H1 (cell line): ENCODE measurements around the gene DDX21. TPM values are rescaled to one million over a fixed set of nuclear protein-coding genes. Genes with fewer than 3 reads are reported as not detected.

Source experiments
- CTCF ChIA-PET: fragments of 300-600 bp; sonication (Branson Sonifier 250); formaldehyde crosslinking; loops from one replicate; lab custom pipeline; 2021; ENCODE audit not compliant: partially characterized antibody; lab: Charles Lee
- POLR2A ChIA-PET: fragments of 300-600 bp; sonication (Branson Sonifier 250); formaldehyde crosslinking; loops from one replicate; lab custom pipeline; 2021; ENCODE audit warnings: inconsistent platforms; ENCODE audit not compliant: partially characterized antibody; lab: Charles Lee
- DNase-seq, 2 experiments: peaks; one replicate each; pipeline versions ENCODE4 v3.0.0 to v3.0.0-alpha.2; 2010 to 2022; ENCODE audit warnings: low spot score in 2 of 2, low read depth in 1 of 2, mixed read lengths in 1 of 2
- FAIRE-seq: peaks from 2 replicates; lab custom pipeline; 2011; peaks lifted over from hg19 to GRCh38; lab: Jason Lieb, UNC
- H2AFZ ChIP-seq: 2 replicates; pipeline ENCODE4 v1.8.1; 2012; ENCODE audit warnings: low read length, inconsistent platforms
- H2AK5ac ChIP-seq: 2 replicates; pipeline ENCODE4 v1.6.1; 2013; ENCODE audit warnings: low read depth, low read length
- H2BK120ac ChIP-seq: replicated peaks from 2 replicates; pipeline ENCODE3; 2013; ENCODE audit warnings: low read depth, low read length, inconsistent platforms
- H2BK12ac ChIP-seq: 2 replicates; pipeline ENCODE4 v1.6.1; 2013; ENCODE audit warnings: low read depth, low read length
- H2BK15ac ChIP-seq: 2 replicates; pipeline ENCODE4 v1.6.1; 2013; ENCODE audit warnings: low read length
- H2BK20ac ChIP-seq: 2 replicates; pipeline ENCODE4 v1.6.1; 2013; ENCODE audit warnings: low read length
- H2BK5ac ChIP-seq: 2 replicates; pipeline ENCODE4 v1.6.1; 2013; ENCODE audit warnings: low read depth, low read length
- H3K14ac ChIP-seq: 2 replicates; pipeline ENCODE4 v1.6.1; 2013; ENCODE audit warnings: inconsistent platforms; ENCODE audit not compliant: insufficient read length
- H3K18ac ChIP-seq: 2 replicates; pipeline ENCODE4 v1.6.1; 2013; ENCODE audit warnings: low read length; ENCODE audit errors: extremely low read depth
- H3K23ac ChIP-seq: 2 replicates; pipeline ENCODE4 v1.6.1; 2013; ENCODE audit warnings: inconsistent platforms; ENCODE audit not compliant: insufficient read length
- H3K23me2 ChIP-seq: 2 replicates; pipeline ENCODE4 v1.6.1; 2013; ENCODE audit warnings: low read depth, low read length
- H3K27ac ChIP-seq: 2 replicates; pipeline ENCODE4 v1.6.1; 2011; ENCODE audit warnings: low read depth, low read length, inconsistent platforms
- H3K27me3 ChIP-seq, 4 experiments: replicated peaks in 1 of 4; 1 replicate in 1 of 4; 2 replicates in 3 of 4; pipeline versions ENCODE4 v1.6.1 to v1.8.1; 2011 to 2013; ENCODE audit warnings: low read length in 3 of 4, mild to moderate bottlenecking in 3 of 4, inconsistent platforms in 2 of 4, mixed read lengths in 2 of 4, moderate library complexity in 1 of 4; ENCODE audit not compliant: control insufficient read depth in 3 of 4, insufficient read depth in 3 of 4; ENCODE audit errors: extremely low read depth in 1 of 4
- H3K36me3 ChIP-seq, 4 experiments: 2 replicates each; pipeline versions ENCODE4 v1.6.1 to v1.8.1; 2011 to 2013; ENCODE audit warnings: mild to moderate bottlenecking in 4 of 4, low read length in 3 of 4, moderate library complexity in 2 of 4, control low read depth in 1 of 4, inconsistent platforms in 1 of 4; ENCODE audit not compliant: insufficient read depth in 4 of 4, control insufficient read depth in 2 of 4
- H3K4ac ChIP-seq: replicated peaks from 2 replicates; pipeline ENCODE3; 2013; ENCODE audit warnings: low read length, low read depth, mixed read lengths, inconsistent platforms; ENCODE audit not compliant: insufficient read length
- H3K4me1 ChIP-seq, 4 experiments: replicated peaks in 1 of 4; 1 replicate in 1 of 4; 2 replicates in 3 of 4; pipeline versions ENCODE4 v1.6.1 to v1.8.1; 2011 to 2013; ENCODE audit warnings: low read length in 3 of 4, inconsistent platforms in 2 of 4, mixed read lengths in 1 of 4; ENCODE audit not compliant: insufficient read depth in 4 of 4, control insufficient read depth in 3 of 4
- H3K4me2 ChIP-seq, 2 experiments: 2 replicates each; pipeline versions ENCODE4 v1.6.1 to v1.8.1; 2011 to 2013; ENCODE audit warnings: low read depth in 2 of 2, low read length in 2 of 2, control low read depth in 1 of 2, inconsistent platforms in 1 of 2, mild to moderate bottlenecking in 1 of 2; ENCODE audit not compliant: insufficient read depth in 1 of 2
- H3K4me3 ChIP-seq, 4 experiments: fragments of 200-600, 300-600 bp in 1 of 4; sonication (generic), shearing (Covaris generic), sonication (Bioruptor Twin) in 1 of 4; 2 replicates each; pipeline versions ENCODE4 v1.5.1 to v1.8.1; 2011 to 2016; ENCODE audit warnings: low read length in 4 of 4, low read depth in 3 of 4, control low read depth in 2 of 4, inconsistent platforms in 2 of 4, mild to moderate bottlenecking in 2 of 4, mixed read lengths in 1 of 4, moderate library complexity in 1 of 4; ENCODE audit not compliant: insufficient read depth in 2 of 4; ENCODE audit errors: extremely low read depth in 1 of 4
- H3K56ac ChIP-seq: replicated peaks from 2 replicates; pipeline ENCODE3; 2013; ENCODE audit warnings: low read depth, mild to moderate bottlenecking, mixed read lengths, low read length, inconsistent platforms; ENCODE audit not compliant: insufficient read length
- H3K79me1 ChIP-seq: 2 replicates; pipeline ENCODE4 v1.6.1; 2013; ENCODE audit warnings: low read depth, low read length, control low read depth
- H3K79me2 ChIP-seq, 2 experiments: 2 replicates each; pipeline versions ENCODE4 v1.6.1 to v1.8.1; 2012 to 2013; ENCODE audit warnings: low read length in 2 of 2, mild to moderate bottlenecking in 2 of 2, inconsistent platforms in 1 of 2; ENCODE audit not compliant: insufficient read depth in 2 of 2, control insufficient read depth in 1 of 2
- H3K9ac ChIP-seq, 4 experiments: replicated peaks in 1 of 4; 1 replicate in 1 of 4; 2 replicates in 3 of 4; pipeline versions ENCODE4 v1.6.1 to v1.8.1; 2011 to 2013; ENCODE audit warnings: low read depth in 3 of 4, low read length in 3 of 4, control low read depth in 2 of 4, mild to moderate bottlenecking in 2 of 4, moderate library complexity in 2 of 4, inconsistent platforms in 1 of 4; ENCODE audit errors: extremely low read depth in 1 of 4
- H3K9me3 ChIP-seq, 2 experiments: 2 replicates each; pipeline versions ENCODE4 v1.6.1 to v1.8.1; 2012 to 2013; ENCODE audit warnings: mild to moderate bottlenecking in 2 of 2, moderate library complexity in 2 of 2, control low read depth in 1 of 2, inconsistent platforms in 1 of 2, low read depth in 1 of 2, low read length in 1 of 2, mixed read lengths in 1 of 2; ENCODE audit not compliant: insufficient read depth in 2 of 2
- H4K20me1 ChIP-seq, 2 experiments: replicated peaks in 1 of 2; 2 replicates each; pipeline versions ENCODE3 to v1.8.1; 2011 to 2013; ENCODE audit warnings: inconsistent platforms in 2 of 2, low read length in 2 of 2, mild to moderate bottlenecking in 1 of 2; ENCODE audit not compliant: insufficient read depth in 2 of 2, control insufficient read depth in 1 of 2
- H4K5ac ChIP-seq: 2 replicates; pipeline ENCODE4 v1.6.1; 2013; ENCODE audit warnings: low read length, low read depth, mixed read lengths, inconsistent platforms; ENCODE audit not compliant: insufficient read length
- H4K8ac ChIP-seq: 2 replicates; pipeline ENCODE4 v1.8.0; 2013; ENCODE audit warnings: mild to moderate bottlenecking, moderate library complexity, low read length, inconsistent platforms; ENCODE audit not compliant: insufficient read depth; ENCODE audit errors: extremely low read depth
- H4K91ac ChIP-seq: replicated peaks from 2 replicates; pipeline ENCODE3; 2013; ENCODE audit warnings: low read length, mixed read lengths, inconsistent platforms; ENCODE audit not compliant: insufficient read length
- ATF2 ChIP-seq: IDR thresholded peaks from 2 replicates; pipeline ENCODE4 v1.6.1; 2012; ENCODE audit warnings: low read length, inconsistent platforms
- BCL11A ChIP-seq, 2 experiments: IDR thresholded peaks; one replicate each; pipeline ENCODE4 v1.6.1; 2011; ENCODE audit warnings: low read depth in 2 of 2, low read length in 2 of 2, mild to moderate bottlenecking in 2 of 2
- BRCA1 ChIP-seq: IDR thresholded peaks from 2 replicates; pipeline ENCODE4 v1.6.1; 2012; ENCODE audit warnings: low read depth, low read length, improper control_type of control experiment
- CBX8 ChIP-seq: fragments of 300-800, 300-1000 bp; sonication (generic); IDR thresholded peaks from 2 replicates; pipeline ENCODE4 v1.7.1; 2016; ENCODE audit warnings: low read depth, low read length, borderline replicate concordance
- HDAC6 ChIP-seq: IDR thresholded peaks from one replicate; pipeline ENCODE4 v1.7.1; 2012; ENCODE audit warnings: low read depth, mild to moderate bottlenecking, inconsistent platforms, low read length, moderate library complexity
- MAX ChIP-seq: IDR thresholded peaks from 2 replicates; pipeline ENCODE4 v1.6.1; 2012; ENCODE audit warnings: inconsistent platforms
- NRF1 ChIP-seq: IDR thresholded peaks from 2 replicates; pipeline ENCODE4 v1.6.1; 2011; ENCODE audit warnings: mild to moderate bottlenecking, low read depth, low read length, improper control_type of control experiment
- POLR2AphosphoS5 ChIP-seq: IDR thresholded peaks from 2 replicates; pipeline ENCODE4 v1.6.1; 2011; ENCODE audit warnings: low read depth, low read length
- POU5F1 ChIP-seq: IDR thresholded peaks from 2 replicates; pipeline ENCODE4 v1.6.1; 2011; ENCODE audit warnings: low read depth, mild to moderate bottlenecking, low read length, moderate library complexity
- RBBP5 ChIP-seq: IDR thresholded peaks from 2 replicates; pipeline ENCODE4 v1.7.1; 2012; ENCODE audit warnings: low read depth, mild to moderate bottlenecking, inconsistent platforms, low read length, moderate library complexity, borderline replicate concordance
- SIN3A ChIP-seq, 2 experiments: IDR thresholded peaks in 1 of 2; conservative IDR thresholded peaks in 1 of 2; 2 replicates each; pipeline ENCODE4 v1.6.1; 2011 to 2012; ENCODE audit warnings: low read length in 2 of 2, improper control_type of control experiment in 1 of 2, low read depth in 1 of 2, mild to moderate bottlenecking in 1 of 2
- SP2 ChIP-seq: IDR thresholded peaks from 2 replicates; pipeline ENCODE4 v1.6.1; 2012; ENCODE audit warnings: mild to moderate bottlenecking, low read length, inconsistent platforms
- WGBS, 2 experiments: shearing (Covaris generic) in 1 of 2; methylation state at CpG; one replicate each; pipeline versions ENCODE4 v1.1.6 to v1.1.7; 2013 to 2015; ENCODE audit warnings: low lambda C conversion rate in 2 of 2, mixed read lengths in 2 of 2, inconsistent platforms in 1 of 2, low coverage in 1 of 2, missing lambda C conversion rate in 1 of 2; ENCODE audit not compliant: insufficient replicate concordance in 2 of 2, insufficient coverage in 1 of 2, insufficient read length in 1 of 2; ENCODE audit errors: extremely low coverage in 1 of 2, missing lambda C conversion rate in 1 of 2; 5-methylcytosine and 5-hydroxymethylcytosine counted together
- polyA plus RNA-seq, 7 experiments: library from polyadenylated mRNA; depleted of rRNA in 3 of 7; stranded (reverse) in 5 of 7; unstranded in 2 of 7; fragments of >200 nt in 5 of 7; fragments of 200-250 nt in 2 of 7; gene quantifications; 1 replicate in 5 of 7; 2 replicates in 1 of 7; 4 replicates in 1 of 7; pipeline versions ENCODE4 v1.2.1 to v1.2.3, GENCODE V29; 2011 to 2013; ENCODE audit warnings: missing spikeins in 2 of 7, mixed read lengths in 2 of 7
- total RNA-seq: library from RNA; stranded (reverse); fragmentation: NEBNext Ultra II Directional; extraction: Animal tissue kit (Norgen Biotek cat#: 25700); gene quantifications from 2 replicates; pipeline ENCODE4 v1.2.1, GENCODE V29; 2021

Gene DDX21
- total and polyA plus RNA-seq, 2 of the 8 experiments (the other 6 are each of a cell fraction or from before 2014, with no cell fraction given): 67.0 to 195 TPM

GRCh38 chr10:69010151-69010640 lies 54.2 kb downstream of the DDX21 start:
- WGBS, 2 experiments: 67% methylated on average over 1 of the region's 1 CpG; no CpG with 5 or more reads in 1 of the 2 experiments
- Histone ChIP-seq H2BK120ac (no peak overlapping the region), H3K56ac (no peak overlapping the region), H3K23me2 (no peaks in the 10 kb centered on the region; the same call in 1 of the 2 replicates), H2AFZ (no peak overlapping the region), H3K18ac (no peak overlapping the region), H4K8ac (no peak overlapping the region), H2AK5ac (no peak overlapping the region), H3K4me3 (no peak overlapping the region), H4K5ac (no peak overlapping the region), H3K27me3 (peaks cover 0 to 2% (median 0%) of the 10 kb centered on the region in 4 experiments; a peak in 1 of 7 replicates), H2BK12ac (no peak overlapping the region), H3K4me2 (no peak overlapping the region), H3K4me1 (no peaks in the 10 kb centered on the region), H2BK15ac (no peak overlapping the region), H3K9ac (no peak overlapping the region), H3K79me1 (no peaks in the 10 kb centered on the region), H2BK5ac (no peak overlapping the region), H4K91ac (no peak overlapping the region), H3K14ac (no peak overlapping the region), H2BK20ac (no peak overlapping the region), H3K27ac (no peak overlapping the region), H3K36me3 (peaks cover 10 to 51% (median 26%) of the 10 kb centered on the region in 4 experiments; a peak in 7 of 8 replicates), H3K79me2 (no peaks in the 10 kb centered on the region), H3K4ac (no peak overlapping the region), H4K20me1 (peaks cover 0 to 6% of the 10 kb centered on the region in 2 experiments), H3K23ac (no peak overlapping the region), H3K9me3 (no peaks in the 10 kb centered on the region)
- POLR2A ChIA-PET: no interaction called here
- CTCF ChIA-PET: interaction anchor here (0.7 to 1.4 kb wide), 3 partner anchors 83 to 114 kb away, joined by 3 to 4 read pairs (median 4); no protein-coding TSS in a partner anchor
- DNase-seq (no peak), FAIRE-seq (no peak)
- no peak for TF ChIP-seq SIN3A (conservative IDR thresholded peaks at IDR 0.05 in 1 of 2, IDR thresholded peaks at IDR 0.05 in 1 of 2; ENCODE audit: low read depth in 1 of 2, low read length in 2 of 2)
- no peak for TF ChIP-seq RBBP5
- no peak for TF ChIP-seq BCL11A (IDR thresholded peaks at IDR 0.05; ENCODE audit: low read depth in 2 of 2, low read length in 2 of 2)
- no peak for TF ChIP-seq POU5F1
- no peak for TF ChIP-seq MAX
- no peak for TF ChIP-seq POLR2AphosphoS5
- TF ChIP-seq HDAC6: no peak
- no peak for TF ChIP-seq ATF2
- TF ChIP-seq BRCA1: no peak
- TF ChIP-seq NRF1: no peak
- no peak for TF ChIP-seq CBX8
- TF ChIP-seq SP2: no peak
